SK-N-SH treated with all-trans-retinoic acid at 6 μM for 48 hours (cell line): Measurements from ENCODE around the gene PRR23B.

Experiments
- ATAC-seq: fragments of 200-7000 bp; cut with Tn5 transposase; 3 replicates; pipeline ENCODE4 v1.9.1; 2020; ENCODE audit warnings: mild to moderate bottlenecking, moderate library complexity
- ARNTL ChIP-seq: fragments of 450-650 bp; formaldehyde crosslinking; IDR thresholded peaks from 2 replicates; pipeline ENCODE4 v1.5.0; 2020; ENCODE audit warnings: low read depth, mild to moderate bottlenecking, moderate library complexity, borderline replicate concordance
- BACH2 ChIP-seq: fragments of 250-450 bp; sonication (Bioruptor Pico); IDR thresholded peaks from 2 replicates; pipeline ENCODE4 v1.9.0; 2021; ENCODE audit warnings: mild to moderate bottlenecking, borderline replicate concordance
- CREB5 ChIP-seq: fragments of 250-450 bp; sonication (Bioruptor Pico); IDR thresholded peaks from 2 replicates; pipeline ENCODE4 v1.5.1; 2020; ENCODE audit warnings: low read depth, mild to moderate bottlenecking, moderate library complexity
- CSDC2 ChIP-seq: fragments of 250-450 bp; sonication (Bioruptor Pico); IDR thresholded peaks from 2 replicates; pipeline ENCODE4 v1.5.0; 2020; ENCODE audit warnings: mild to moderate bottlenecking, moderate library complexity
- CSRNP3 ChIP-seq: fragments of 250-450 bp; sonication (Bioruptor Pico); IDR thresholded peaks from 2 replicates; pipeline ENCODE4 v1.5.1; 2021; ENCODE audit warnings: mild to moderate bottlenecking, moderate library complexity
- ESRRG ChIP-seq: fragments of 250-450 bp; sonication (Bioruptor Pico); IDR thresholded peaks from 2 replicates; pipeline ENCODE4 v1.6.1; 2021; ENCODE audit warnings: mild to moderate bottlenecking
- GLIS3 ChIP-seq: fragments of 250-450 bp; sonication (Bioruptor Pico); IDR thresholded peaks from 2 replicates; pipeline ENCODE4 v1.5.0; 2020; ENCODE audit warnings: mild to moderate bottlenecking, moderate library complexity
- ISL1 ChIP-seq: fragments of 250-450 bp; sonication (Bioruptor Pico); IDR thresholded peaks from 2 replicates; pipeline ENCODE4 v2.1.2; 2022; ENCODE audit warnings: mild to moderate bottlenecking, moderate library complexity
- OSR1 ChIP-seq: fragments of 250-450 bp; sonication (Bioruptor Pico); IDR thresholded peaks from 2 replicates; pipeline ENCODE4 v1.8.0; 2022; ENCODE audit warnings: moderate library complexity, mild to moderate bottlenecking, inconsistent platforms
- PATZ1 ChIP-seq: fragments of 250-450 bp; sonication (Bioruptor Pico); IDR thresholded peaks from 2 replicates; pipeline ENCODE4 v1.8.0; 2020; ENCODE audit warnings: mild to moderate bottlenecking, moderate library complexity, borderline replicate concordance
- PPARA ChIP-seq: fragments of 250-450 bp; sonication (Bioruptor Pico); IDR thresholded peaks from 2 replicates; pipeline ENCODE4 v1.5.0; 2020; ENCODE audit warnings: mild to moderate bottlenecking, borderline replicate concordance
- RARB ChIP-seq: fragments of 250-450 bp; sonication (Bioruptor Pico); IDR thresholded peaks from 2 replicates; pipeline ENCODE4 v1.8.0; 2021; ENCODE audit warnings: mild to moderate bottlenecking, moderate library complexity
- SNAI2 ChIP-seq: fragments of 250-450 bp; sonication (Bioruptor Pico); IDR thresholded peaks from 2 replicates; pipeline ENCODE4 v1.5.0; 2020; ENCODE audit warnings: mild to moderate bottlenecking, moderate library complexity
- TCF4 ChIP-seq: fragments of 250-450 bp; sonication (Bioruptor Pico); IDR thresholded peaks from 2 replicates; pipeline ENCODE4 v1.8.0; 2021; ENCODE audit warnings: mild to moderate bottlenecking, moderate library complexity, borderline replicate concordance
- TOX ChIP-seq: fragments of 250-450 bp; sonication (Bioruptor Pico); IDR thresholded peaks from 2 replicates; pipeline ENCODE4 v1.8.0; 2021; ENCODE audit warnings: mild to moderate bottlenecking, moderate library complexity, borderline replicate concordance
- TSHZ2 ChIP-seq: fragments of 250-450 bp; sonication (Bioruptor Pico); IDR thresholded peaks from 2 replicates; pipeline ENCODE4 v1.5.0; 2020; ENCODE audit warnings: mild to moderate bottlenecking, moderate library complexity
- ZC3H10 ChIP-seq: fragments of 250-450 bp; sonication (Bioruptor Pico); IDR thresholded peaks from 2 replicates; pipeline ENCODE4 v1.5.1; 2021; ENCODE audit warnings: mild to moderate bottlenecking, moderate library complexity
- ZFP3 ChIP-seq: fragments of 250-450 bp; sonication (Bioruptor Pico); IDR thresholded peaks from 2 replicates; pipeline ENCODE4 v1.5.0; 2020; ENCODE audit warnings: mild to moderate bottlenecking, moderate library complexity
- ZFP30 ChIP-seq: fragments of 450-650 bp; formaldehyde crosslinking; IDR thresholded peaks from 2 replicates; pipeline ENCODE4 v1.5.0; 2022; ENCODE audit warnings: mild to moderate bottlenecking, moderate library complexity
- ZNF565 ChIP-seq: fragments of 450-650 bp; formaldehyde crosslinking; conservative IDR thresholded peaks from 2 replicates; pipeline ENCODE4 v1.5.0; 2020; ENCODE audit warnings: low read depth, mild to moderate bottlenecking, moderate library complexity
- ZNF70 ChIP-seq: fragments of 450-650 bp; formaldehyde crosslinking; IDR thresholded peaks from 2 replicates; pipeline ENCODE4 v1.5.0; 2020; ENCODE audit warnings: mild to moderate bottlenecking, moderate library complexity
- ZNF8 ChIP-seq: fragments of 450-650 bp; formaldehyde crosslinking; IDR thresholded peaks from 2 replicates; pipeline ENCODE4 v1.5.0; 2020; ENCODE audit warnings: mild to moderate bottlenecking, moderate library complexity

The PRR23B gene

GRCh38 chr3:138974462-138974861 lies 46.3 kb downstream of the PRR23B start:
- TF ChIP-seq ZNF70 (CRISPR knock-in tag): no peak
- TF ChIP-seq TSHZ2 (CRISPR knock-in tag): no peak
- no peak for TF ChIP-seq ZFP3
- TF ChIP-seq ZNF8 (CRISPR knock-in tag): no peak
- TF ChIP-seq ZNF565: no peak
- TF ChIP-seq ISL1 (CRISPR knock-in tag): no peak
- TF ChIP-seq ZC3H10 (CRISPR knock-in tag): no peak
- no peak for ATAC-seq

- TF ChIP-seq GLIS3 (CRISPR knock-in tag) (no peak), PATZ1 (CRISPR knock-in tag) (no peak), ZC3H10 (CRISPR knock-in tag) (no peak), ARNTL (no peak), TOX (CRISPR knock-in tag) (no peak), ESRRG (CRISPR knock-in tag) (no peak), TSHZ2 (CRISPR knock-in tag) (no peak), OSR1 (CRISPR knock-in tag) (no peak), CSDC2 (no peak), PPARA (CRISPR knock-in tag) (no peak), CSRNP3 (no peak), TCF4 (no peak), ZFP3 (no peak), BACH2 (CRISPR knock-in tag) (no peak), ZNF8 (CRISPR knock-in tag) (no peak), ZNF565 (no peak), RARB (CRISPR knock-in tag) (no peak), CREB5 (CRISPR knock-in tag) (no peak), ZNF70 (CRISPR knock-in tag) (no peak)
- ATAC-seq: no peak
Measured at GRCh38 chr3:138972941-138973340, 47.8 kb downstream of the PRR23B start.

- no peak for ATAC-seq
- TF ChIP-seq ZFP30 (CRISPR knock-in tag): no peak
- TF ChIP-seq OSR1 (CRISPR knock-in tag): no peak
- no peak for TF ChIP-seq PPARA (CRISPR knock-in tag)
- no peak for TF ChIP-seq CSDC2
- TF ChIP-seq RARB (CRISPR knock-in tag): no peak
- no peak for TF ChIP-seq TOX (CRISPR knock-in tag)
- TF ChIP-seq TCF4: no peak
- no peak for TF ChIP-seq SNAI2
- TF ChIP-seq ISL1 (CRISPR knock-in tag): no peak
Measured at GRCh38 chr3:138971766-138972320, 48.9 kb downstream of the PRR23B start.
